Measurements from ENCODE around the gene GPR25.

Gene GPR25

GRCh38 chr1:200892546-200892945, 19.8 kb downstream of the GPR25 start:
- no peaks in the 10 kb centered on the region for H3K36me3 ChIP-seq (ENCODE audit: insufficient read depth, low read length)
- H3K4me2 ChIP-seq (ENCODE audit: low read length), result no peak overlapping the region
- TF ChIP-seq CTCF (IDR thresholded peaks at IDR 0.05; ENCODE audit: low read length), result no peak
- no peak for TF ChIP-seq EZH2 (IDR thresholded peaks at IDR 0.05; ENCODE audit: borderline replicate concordance, low read length)
- H3K79me2 ChIP-seq (ENCODE audit: insufficient read depth, low read length), result no peaks in the 10 kb centered on the region
- H3K4me3 ChIP-seq (ENCODE audit: low read depth, low read length, poor library complexity, severe bottlenecking), result no peak overlapping the region
- H3K9me3 ChIP-seq (ENCODE audit: low read length), result no peaks in the 10 kb centered on the region
- H3K4me1 ChIP-seq (ENCODE audit: insufficient read depth, low read length, severe bottlenecking), result no peaks in the 10 kb centered on the region
- H3F3A ChIP-seq (ENCODE audit: insufficient read depth, low read length), result no peaks in the 10 kb centered on the region
- H3K27me3 ChIP-seq (ENCODE audit: insufficient read depth, low read length), result peaks cover 4% of the 10 kb centered on the region; the same call in 1 of the 2 replicates
- no peaks in the 10 kb centered on the region for H4K20me1 ChIP-seq (ENCODE audit: insufficient read depth, low read length)
- H2AFZ ChIP-seq (ENCODE audit: low read length), result no peak overlapping the region
- no peak overlapping the region for H3K27ac ChIP-seq (ENCODE audit: low read depth, low read length, poor library complexity, severe bottlenecking)
- no peaks in the 10 kb centered on the region for H3K9me2 ChIP-seq (ENCODE audit: low read depth, low read length)
- H3K9ac ChIP-seq (ENCODE audit: low read length), result no peak overlapping the region

- Histone ChIP-seq H3K27ac (ENCODE audit: low read depth, low read length, poor library complexity, severe bottlenecking) (no peak overlapping the region), H3F3A (ENCODE audit: insufficient read depth, low read length) (no peaks in the 10 kb centered on the region), H3K9me2 (ENCODE audit: low read depth, low read length) (no peaks in the 10 kb centered on the region), H3K79me2 (ENCODE audit: insufficient read depth, low read length) (no peaks in the 10 kb centered on the region), H3K4me1 (ENCODE audit: insufficient read depth, low read length, severe bottlenecking) (no peaks in the 10 kb centered on the region), H3K4me2 (ENCODE audit: low read length) (no peak overlapping the region), H3K9me3 (ENCODE audit: low read length) (no peaks in the 10 kb centered on the region), H3K4me3 (ENCODE audit: low read depth, low read length, poor library complexity, severe bottlenecking) (no peak overlapping the region), H3K27me3 (ENCODE audit: insufficient read depth, low read length) (peaks cover 4% of the 10 kb centered on the region; the same call in 1 of the 2 replicates), H3K9ac (ENCODE audit: low read length) (no peak overlapping the region), H2AFZ (ENCODE audit: low read length) (no peak overlapping the region), H4K20me1 (ENCODE audit: insufficient read depth, low read length) (no peaks in the 10 kb centered on the region), H3K36me3 (ENCODE audit: insufficient read depth, low read length) (no peaks in the 10 kb centered on the region)
- TF ChIP-seq EZH2 (IDR thresholded peaks at IDR 0.05; ENCODE audit: borderline replicate concordance, low read length) (no peak), CTCF (IDR thresholded peaks at IDR 0.05; ENCODE audit: low read length) (no peak)
Observed at GRCh38 chr1:200892958-200893357, 20.2 kb downstream of the GPR25 start.

GRCh38 chr1:200893411-200893901, 20.7 kb downstream of the GPR25 start:
- H3K9ac ChIP-seq (ENCODE audit: low read length), result no peak overlapping the region

More at GRCh38 chr1:200893411-200893901, 20.7 kb downstream of the GPR25 start:
- TF ChIP-seq EZH2 (IDR thresholded peaks at IDR 0.05; ENCODE audit: borderline replicate concordance, low read length) (no peak), CTCF (IDR thresholded peaks at IDR 0.05; ENCODE audit: low read length) (no peak)
- Histone ChIP-seq H3K27me3 (ENCODE audit: insufficient read depth, low read length) (peaks cover 4% of the 10 kb centered on the region; the same call in 1 of the 2 replicates), H3K9me2 (ENCODE audit: low read depth, low read length) (no peaks in the 10 kb centered on the region), H4K20me1 (ENCODE audit: insufficient read depth, low read length) (no peaks in the 10 kb centered on the region), H3K79me2 (ENCODE audit: insufficient read depth, low read length) (no peaks in the 10 kb centered on the region), H3K4me1 (ENCODE audit: insufficient read depth, low read length, severe bottlenecking) (no peaks in the 10 kb centered on the region), H3K4me3 (ENCODE audit: low read depth, low read length, poor library complexity, severe bottlenecking) (no peak overlapping the region), H3K4me2 (ENCODE audit: low read length) (no peak overlapping the region), H3K36me3 (ENCODE audit: insufficient read depth, low read length) (no peaks in the 10 kb centered on the region), H2AFZ (ENCODE audit: low read length) (no peak overlapping the region), H3K9me3 (ENCODE audit: low read length) (no peaks in the 10 kb centered on the region), H3K27ac (ENCODE audit: low read depth, low read length, poor library complexity, severe bottlenecking) (no peak overlapping the region), H3F3A (ENCODE audit: insufficient read depth, low read length) (no peaks in the 10 kb centered on the region)

Data from OCI-LY1 (cell line).